ENCODE measurements around the gene DIO1.
"Not testable (repeated sequence)": the region's sequence is repeated elsewhere in the genome, so short reads cannot be mapped to it uniquely, and the experiment has no call there.

- not testable (repeated sequence) for TF ChIP-seq CTCF, POLR2A, POLR2AphosphoS5, EP300 (IDR thresholded peaks at IDR 0.05)
Observed at GRCh38 chr1:53883600-53883999, 10.4 kb upstream of the DIO1 start.

Measured in stomach (tissue), 4 donors.